GM06990 (cell line): ENCODE measurements around the gene VPS26A.

ENCODE experiments used
- DNase-seq: peaks from one replicate; pipeline ENCODE4 v3.0.0-alpha.2; 2011; ENCODE audit not compliant: insufficient read length; ENCODE audit errors: extremely low read depth
- H3K27me3 ChIP-seq: replicated peaks from 2 replicates; pipeline ENCODE4 v1.6.0; 2011; ENCODE audit warnings: low read length; ENCODE audit not compliant: control insufficient read depth, insufficient read depth
- H3K36me3 ChIP-seq: 2 replicates; pipeline ENCODE4 v1.5.1; 2011; ENCODE audit warnings: low read length; ENCODE audit not compliant: control insufficient read depth, insufficient read depth
- H3K4me3 ChIP-seq: replicated peaks from 2 replicates; pipeline ENCODE4 v1.5.1; 2011; ENCODE audit warnings: low read depth, mild to moderate bottlenecking, control low read depth, low read length
- CTCF ChIP-seq: IDR thresholded peaks from 2 replicates; pipeline ENCODE4 v1.5.1; 2011; ENCODE audit warnings: low read length, control low read depth, mild to moderate bottlenecking, inconsistent platforms; ENCODE audit not compliant: insufficient read depth, poor library complexity, severe bottlenecking

Gene VPS26A

GRCh38 chr10:69097729-69098128 is 26.2 kb upstream of the VPS26A start:
- no peak for DNase-seq
- Histone ChIP-seq H3K4me3 (no peak overlapping the region), H3K36me3 (peaks cover 32% of the 10 kb centered on the region), H3K27me3 (no peaks in the 10 kb centered on the region)
- no peak for TF ChIP-seq CTCF

GRCh38 chr10:69100136-69100872 is 23.7 kb upstream of the VPS26A start:
- DNase-seq, result no peak
- no peak for TF ChIP-seq CTCF
- Histone ChIP-seq H3K4me3 (no peak overlapping the region), H3K36me3 (peaks cover 35% of the 10 kb centered on the region), H3K27me3 (no peaks in the 10 kb centered on the region)

- no peak for DNase-seq
- Histone ChIP-seq H3K27me3 (no peaks in the 10 kb centered on the region), H3K4me3 (no peak overlapping the region), H3K36me3 (peaks cover 37% of the 10 kb centered on the region)
- no peak for TF ChIP-seq CTCF
These were observed 22.4 kb upstream of the VPS26A start for GRCh38 chr10:69101451-69102095.

- TF ChIP-seq CTCF, result no peak
- Histone ChIP-seq H3K27me3 (no peaks in the 10 kb centered on the region), H3K4me3 (no peak overlapping the region), H3K36me3 (peaks cover 33% of the 10 kb centered on the region)
- DNase-seq, result no peak
These were observed 21.5 kb upstream of the VPS26A start for GRCh38 chr10:69102440-69102839.

GRCh38 chr10:69103784-69104183 is 20.2 kb upstream of the VPS26A start:
- no peak for TF ChIP-seq CTCF
- Histone ChIP-seq H3K4me3 (no peak overlapping the region), H3K36me3 (peaks cover 31% of the 10 kb centered on the region), H3K27me3 (no peaks in the 10 kb centered on the region)
- DNase-seq, result no peak
